NK-92 (cell line): ENCODE data around the gene OR8B3.
"Not testable (repeated sequence)": the region's sequence is repeated elsewhere in the genome, so short reads cannot be mapped to it uniquely, and the experiment has no call there.

ENCODE experiments used
- DNase-seq: peaks from one replicate; lab custom pipeline; 2025; ENCODE audit not compliant: unreplicated experiment; lab: John Stamatoyannopoulos, UW

Gene OR8B3, protein sequence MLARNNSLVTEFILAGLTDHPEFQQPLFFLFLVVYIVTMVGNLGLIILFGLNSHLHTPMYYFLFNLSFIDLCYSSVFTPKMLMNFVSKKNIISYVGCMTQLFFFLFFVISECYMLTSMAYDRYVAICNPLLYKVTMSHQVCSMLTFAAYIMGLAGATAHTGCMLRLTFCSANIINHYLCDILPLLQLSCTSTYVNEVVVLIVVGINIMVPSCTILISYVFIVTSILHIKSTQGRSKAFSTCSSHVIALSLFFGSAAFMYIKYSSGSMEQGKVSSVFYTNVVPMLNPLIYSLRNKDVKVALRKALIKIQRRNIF

DNA sequence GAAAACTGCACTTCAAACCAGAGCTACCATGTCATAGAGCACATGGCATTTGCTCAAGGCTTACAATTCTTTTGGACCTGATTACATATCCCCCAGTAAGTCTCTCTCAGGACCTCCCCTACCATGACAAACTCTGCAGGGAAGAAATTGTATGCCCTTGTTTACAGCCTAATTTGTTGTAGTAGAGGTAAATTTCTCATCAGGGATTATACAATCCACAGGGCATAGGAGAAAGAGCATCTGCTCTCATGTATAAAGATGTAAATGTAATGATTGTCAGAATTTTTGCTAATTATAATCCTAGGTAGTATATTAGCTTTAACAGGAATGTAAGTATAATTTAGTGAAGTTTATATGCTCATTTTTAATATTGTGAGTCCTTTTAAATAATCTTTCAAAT, at the start of gene OR8B3:
Gene OR8B3, minus strand, starts transcription at position 101 of the 400 bp plus-strand sequence. CDS start 1,673 bp downstream, outside the sequence.
- DNase-seq: no peak

DNA sequence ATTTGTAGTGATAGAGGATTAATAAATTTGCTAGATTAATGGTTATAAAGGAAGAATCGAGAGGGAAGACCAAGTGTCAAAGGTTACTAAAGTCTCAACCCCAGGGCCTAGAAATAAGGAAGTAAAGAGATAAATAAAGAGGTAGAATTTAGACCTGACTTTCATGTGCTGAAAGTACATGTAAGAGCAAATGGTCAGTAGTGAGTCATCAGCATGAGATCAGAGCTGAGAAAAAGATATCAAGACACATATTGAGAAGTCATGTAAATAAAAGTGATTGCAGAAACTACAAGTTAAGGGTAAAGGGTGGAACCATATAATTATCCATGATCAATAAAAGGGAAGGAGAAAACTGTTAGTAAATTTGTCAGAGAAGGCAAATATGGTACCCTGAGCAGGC, 48.1 kb upstream of the OR8B3 start:
- no peak for DNase-seq

DNA sequence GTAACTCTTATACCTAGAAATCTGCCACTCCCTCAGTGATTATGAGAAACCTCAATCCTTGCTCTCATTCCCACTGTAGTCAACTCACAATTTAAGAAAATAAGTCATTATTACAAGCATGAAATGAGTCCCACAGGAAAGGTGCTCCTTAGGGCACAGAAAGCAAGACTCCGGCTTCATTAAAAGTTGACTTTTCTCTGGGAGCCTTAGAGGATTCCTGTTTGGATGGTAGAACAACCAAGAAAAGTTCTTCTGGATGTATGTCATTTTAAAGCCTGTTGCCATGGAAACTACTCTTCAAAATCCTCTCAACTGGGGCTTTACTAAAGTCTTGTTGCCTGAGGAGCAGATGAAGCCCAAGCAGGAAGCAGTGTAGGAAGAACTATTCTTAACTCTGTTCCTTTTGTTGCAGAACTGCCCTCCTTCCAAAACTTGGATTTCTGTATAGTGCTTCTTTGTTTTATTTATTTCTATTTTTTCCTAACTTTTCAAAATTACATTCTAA, 46.9 kb upstream of the OR8B3 start, which contains the start of gene OR8B8:
Gene OR8B8, minus strand, starts transcription at position 51 of the 505 bp plus-strand sequence. CDS start 4,611 bp downstream, outside the sequence.
- DNase-seq: no peak

DNA sequence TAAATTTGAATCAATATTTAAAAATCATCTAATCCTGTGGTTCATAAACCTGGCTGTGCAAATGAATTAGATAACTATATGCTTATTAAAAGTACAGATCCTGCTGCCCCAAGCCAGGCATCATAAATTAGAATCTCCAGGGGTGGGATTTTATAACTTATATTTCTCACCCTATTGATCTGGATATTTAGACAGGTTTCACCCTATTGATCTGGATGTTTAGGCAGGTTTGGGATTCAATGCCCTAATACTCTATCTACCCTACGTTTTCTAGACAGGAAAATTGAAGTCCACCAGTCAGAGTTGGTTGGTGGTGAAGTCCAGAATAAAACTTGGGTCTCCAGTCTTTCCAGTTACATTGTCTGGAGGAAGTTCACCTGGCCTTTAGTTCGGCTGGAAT, 44.0 kb upstream of the OR8B3 start:
- DNase-seq: no peak

DNA sequence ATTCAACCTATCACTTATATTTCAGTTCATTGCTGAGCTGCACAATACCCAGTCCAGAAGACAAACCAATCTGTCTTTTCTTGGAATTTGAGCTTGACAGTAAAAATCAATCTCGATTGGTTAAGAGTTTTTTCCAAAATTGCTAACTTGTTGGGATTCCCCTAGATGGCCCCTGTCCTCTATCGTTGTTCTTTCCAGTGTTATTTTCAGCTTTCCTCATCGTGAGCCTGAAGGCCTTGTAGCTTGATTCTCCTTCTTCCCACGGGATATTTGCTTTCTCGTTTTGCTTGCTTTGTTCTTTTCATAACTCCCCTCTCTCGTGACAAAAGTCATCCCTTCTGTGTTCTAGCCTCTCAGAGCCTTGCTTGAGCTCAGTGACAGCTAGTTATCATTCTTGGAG, 43.6 kb upstream of the OR8B3 start:
- DNase-seq: no peak

DNA sequence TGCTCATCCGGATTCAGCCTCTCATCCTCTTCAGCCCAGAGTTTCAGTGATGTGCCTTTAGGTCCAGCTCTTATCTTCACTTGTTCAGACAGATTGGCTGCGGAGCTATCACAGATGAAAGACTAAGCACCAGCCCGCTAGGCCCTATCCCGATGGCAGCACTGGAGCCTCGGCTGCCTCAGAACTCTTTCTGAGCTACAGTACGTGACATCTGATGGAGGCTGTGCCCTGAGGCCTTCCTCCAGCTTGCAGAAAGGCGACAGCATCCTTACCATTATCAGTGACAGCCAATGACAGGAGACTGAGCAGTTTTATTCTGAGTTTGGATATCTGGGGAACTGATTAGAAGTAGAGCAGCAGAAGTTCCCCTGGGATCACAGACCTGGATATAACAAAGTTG, 42.7 kb upstream of the OR8B3 start:
- DNase-seq: no peak

DNA sequence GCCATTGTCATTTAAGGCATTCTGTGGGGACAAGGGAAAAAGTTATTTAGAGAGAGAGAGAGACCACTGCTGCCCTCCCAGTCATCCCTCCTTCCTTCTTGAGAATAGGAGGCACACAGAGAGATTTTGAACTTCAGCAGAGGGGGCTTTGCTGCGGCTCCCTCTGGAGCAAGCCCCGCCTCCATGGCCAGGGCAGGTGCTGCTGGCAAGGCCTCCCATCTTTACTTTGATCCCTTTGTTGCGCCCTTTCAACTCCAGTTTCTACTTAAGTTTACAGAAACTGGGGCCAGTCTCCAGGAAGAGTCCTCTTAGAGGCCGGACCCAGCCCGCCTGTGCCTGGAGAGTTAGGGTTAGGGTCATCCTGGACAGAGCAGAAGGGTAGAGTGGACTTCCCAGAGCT, 42.3 kb upstream of the OR8B3 start:
- DNase-seq: no peak

DNA sequence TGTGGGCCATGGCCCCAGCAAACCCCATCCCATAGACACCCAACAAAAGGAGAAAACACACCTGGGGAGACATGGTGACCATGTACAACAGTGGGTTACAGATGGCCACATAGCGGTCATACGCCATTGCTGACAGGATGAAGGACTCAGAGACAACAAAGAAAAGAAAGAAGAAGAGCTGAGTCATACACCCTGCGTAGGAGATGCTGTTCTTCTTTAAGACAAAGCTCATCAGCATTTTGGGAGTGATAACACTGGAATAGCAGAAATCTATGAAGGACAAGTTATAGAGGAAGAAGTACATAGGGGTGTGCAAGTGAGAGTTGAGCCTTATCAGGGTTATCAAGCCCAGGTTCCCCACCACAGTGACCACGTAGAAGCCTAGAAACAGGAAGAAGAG, 41.8 kb upstream of the OR8B3 start:
- DNase-seq: no peak

DNA sequence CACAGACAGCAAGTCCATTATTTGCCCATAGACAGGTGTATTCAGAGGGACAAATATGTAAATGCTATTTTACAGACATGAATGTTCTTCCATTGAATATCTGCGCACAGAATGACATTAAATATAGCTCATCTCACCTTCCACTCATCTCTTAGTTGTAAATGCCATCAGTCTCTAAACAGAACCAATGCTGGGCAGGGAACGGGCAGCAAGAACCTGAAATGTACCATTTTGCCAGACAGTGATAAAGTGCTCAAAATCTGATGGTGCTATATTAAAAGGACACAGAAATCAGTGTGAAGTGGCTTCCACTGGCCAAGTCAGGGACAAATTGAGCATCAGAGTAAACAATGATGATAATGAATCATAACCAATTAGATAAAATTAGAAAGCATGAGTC, 35.9 kb upstream of the OR8B3 start:
- DNase-seq: no peak

DNA sequence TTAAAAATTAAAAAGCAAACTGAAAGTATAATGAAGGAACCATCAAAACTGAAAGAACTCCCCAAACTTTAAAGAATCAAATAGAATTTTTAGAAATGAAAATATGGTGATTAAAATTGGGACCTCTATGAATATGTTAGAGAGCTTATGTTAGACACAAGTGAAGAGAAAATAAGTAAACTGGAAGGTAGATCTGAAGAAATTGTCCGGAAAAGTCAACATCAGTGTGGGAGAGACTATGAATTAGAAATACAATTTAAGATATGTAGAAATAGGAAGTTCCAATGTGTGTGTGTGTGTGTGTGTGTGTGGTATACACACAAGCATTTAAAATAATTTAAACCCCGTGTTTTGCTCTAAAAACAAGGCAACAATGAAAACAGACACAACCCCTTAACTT, 30.8 kb upstream of the OR8B3 start:
- DNase-seq: no peak

DNA sequence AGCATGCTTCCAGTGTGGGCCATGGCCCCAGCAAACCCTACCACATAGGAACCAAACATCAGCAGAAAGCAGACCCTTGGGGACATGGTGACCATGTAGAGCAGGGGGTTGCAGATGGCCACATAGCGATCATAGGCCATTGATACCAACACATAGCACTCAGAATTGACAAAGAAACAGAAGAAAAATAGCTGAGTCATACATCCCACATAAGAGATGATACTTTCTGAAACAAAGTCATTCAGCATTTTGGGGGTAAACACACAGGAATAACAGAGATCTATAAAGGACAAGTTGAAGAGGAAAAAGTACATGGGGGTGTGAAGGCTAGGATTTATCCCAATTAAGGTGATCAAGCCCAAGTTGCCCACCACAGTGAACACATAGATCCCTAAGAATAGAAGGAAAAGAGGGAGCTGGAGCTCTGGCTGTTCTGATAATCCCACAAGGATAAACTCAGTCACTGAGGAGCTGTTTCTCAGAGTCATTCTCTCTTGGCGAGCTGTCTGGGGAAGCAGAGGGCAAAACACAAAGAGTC, 25.6 kb upstream of the OR8B3 start, which contains the start of gene OR8B4:
Gene OR8B4, minus strand, starts transcription at position 488 of the 538 bp plus-strand sequence. Its CDS starts 0 bp downstream, at position 488.
- no peak for DNase-seq

DNA sequence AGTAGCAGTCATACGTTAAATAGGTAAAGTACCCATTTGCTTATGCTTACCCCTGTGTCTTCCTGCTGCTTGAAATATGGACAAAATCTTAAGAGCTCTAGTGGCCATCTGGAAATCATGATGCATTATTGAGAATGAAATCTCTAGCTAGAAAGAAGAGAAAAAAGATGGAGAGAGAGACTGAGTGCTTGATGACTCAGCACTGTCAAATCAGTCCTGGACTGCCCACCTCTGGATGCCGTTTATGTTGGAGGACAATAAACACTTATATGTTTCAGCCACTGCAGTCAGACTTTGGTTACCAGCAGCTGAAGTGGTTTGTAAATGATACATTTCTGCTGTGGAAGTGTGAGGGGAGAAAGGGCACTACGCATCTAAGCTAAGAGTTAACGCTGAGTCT, 22.2 kb upstream of the OR8B3 start:
- no peak for DNase-seq

DNA sequence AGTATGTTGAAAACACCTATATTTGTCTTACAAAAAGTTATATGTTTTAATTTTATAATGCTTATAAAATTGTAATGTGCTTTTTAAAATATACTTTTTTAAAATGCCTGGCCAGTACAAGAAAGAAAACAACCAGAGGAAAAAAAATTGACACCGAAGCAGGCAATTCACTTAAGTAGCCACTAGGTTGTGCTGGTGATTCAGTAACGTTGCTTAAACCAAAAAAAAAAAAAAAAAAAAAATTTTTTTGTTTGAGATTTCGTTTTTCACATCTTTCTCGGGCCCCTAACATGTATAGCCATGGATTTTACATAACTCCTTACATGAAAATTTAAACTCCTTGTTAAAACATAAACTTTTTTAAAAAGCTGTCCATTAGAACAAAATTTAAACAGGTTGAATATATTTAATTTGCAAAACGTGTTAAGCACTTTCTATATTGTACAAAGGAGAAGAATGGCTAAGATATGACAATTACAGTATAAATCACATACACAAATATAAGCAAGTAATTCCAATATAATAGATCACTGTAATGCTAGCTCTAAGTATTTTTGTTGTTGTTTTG, 16.6 kb upstream of the OR8B3 start:
- DNase-seq: no peak

DNA sequence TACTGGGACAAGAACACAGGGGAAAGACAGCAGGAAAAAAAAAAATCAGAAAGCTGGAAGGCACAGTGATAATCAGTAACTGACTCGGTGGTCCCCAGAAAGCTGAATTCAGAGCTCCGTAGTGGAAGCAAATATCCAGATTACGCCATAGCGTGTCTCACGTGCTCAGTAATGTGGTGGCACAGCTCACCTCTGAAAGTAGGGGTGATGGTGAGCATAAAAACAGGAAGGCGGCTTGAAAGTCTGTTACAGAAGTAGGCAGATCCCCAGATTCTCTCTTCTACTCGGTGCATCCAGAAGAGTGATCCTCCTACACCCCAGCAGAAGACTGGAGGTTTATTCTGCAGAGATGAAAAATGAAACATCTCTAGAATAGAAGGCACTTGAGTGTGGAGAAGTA, 11.1 kb upstream of the OR8B3 start:
- DNase-seq: no peak

DNA sequence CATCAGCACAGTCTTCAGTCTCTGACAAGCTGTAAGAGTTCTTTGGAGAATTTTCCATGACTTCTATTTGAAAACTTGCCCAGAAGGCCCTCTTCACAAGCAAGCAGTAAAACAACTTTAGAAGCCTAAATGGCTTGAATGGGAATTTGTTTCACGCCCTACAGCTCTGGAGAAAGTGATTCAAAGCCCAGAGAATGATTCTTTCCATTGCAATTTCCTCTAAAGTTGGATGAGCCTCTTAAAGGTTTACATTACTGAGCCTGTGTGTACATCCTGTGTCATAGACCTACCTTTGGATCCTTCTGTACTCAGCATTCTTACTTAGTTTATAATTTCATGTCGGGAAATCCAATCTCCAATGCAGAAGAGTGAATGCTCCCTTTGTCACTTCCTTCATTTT, 6.8 kb upstream of the OR8B3 start:
- no peak for DNase-seq

DNA sequence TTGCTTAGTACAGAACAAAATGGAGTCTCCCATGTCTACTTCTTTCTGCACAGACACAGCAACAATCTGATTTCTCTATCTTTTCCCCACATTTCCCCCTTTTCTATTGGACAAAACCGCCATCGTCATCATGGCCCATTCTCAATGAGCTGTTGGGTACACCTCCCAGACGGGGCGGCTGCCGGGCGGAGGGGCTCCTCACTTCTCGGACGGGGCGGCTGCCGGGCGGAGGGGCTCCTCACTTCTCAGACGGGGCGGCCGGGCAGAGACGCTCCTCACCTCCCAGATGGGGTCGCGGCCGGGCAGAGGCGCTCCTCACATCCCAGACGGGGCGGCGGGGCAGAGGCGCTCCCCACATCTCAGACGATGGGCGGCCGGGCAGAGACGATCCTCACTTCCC, 4.4 kb upstream of the OR8B3 start:
- not testable (repeated sequence) for DNase-seq

DNA sequence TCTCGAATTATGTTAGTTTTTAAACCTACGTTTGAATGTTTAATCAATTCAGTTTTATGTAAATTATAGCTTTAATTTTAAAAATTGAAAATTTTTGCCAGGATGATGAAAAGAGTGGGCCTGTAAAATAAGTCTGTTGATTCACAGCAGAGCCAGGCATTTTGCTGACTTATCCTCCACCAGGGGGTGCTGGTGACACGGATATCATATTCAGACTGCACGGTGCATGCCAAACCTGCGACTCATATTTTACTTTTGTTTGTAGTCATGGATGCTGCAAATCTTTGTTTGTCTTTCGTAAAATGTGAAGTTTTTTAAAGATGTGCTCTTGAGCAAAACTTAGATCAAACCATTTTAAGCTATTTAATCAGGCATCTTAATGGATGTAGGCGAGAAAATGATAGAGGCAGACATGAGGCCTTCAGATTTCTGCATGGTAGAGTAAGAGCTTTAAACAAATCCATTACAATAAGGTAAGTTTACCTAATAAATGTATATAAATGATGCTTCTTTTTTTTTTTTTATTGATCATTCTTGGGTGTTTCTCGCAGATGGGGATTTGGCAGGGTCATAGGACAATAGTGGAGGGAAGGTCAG, 3.6 kb upstream of the OR8B3 start:
- DNase-seq: no peak

DNA sequence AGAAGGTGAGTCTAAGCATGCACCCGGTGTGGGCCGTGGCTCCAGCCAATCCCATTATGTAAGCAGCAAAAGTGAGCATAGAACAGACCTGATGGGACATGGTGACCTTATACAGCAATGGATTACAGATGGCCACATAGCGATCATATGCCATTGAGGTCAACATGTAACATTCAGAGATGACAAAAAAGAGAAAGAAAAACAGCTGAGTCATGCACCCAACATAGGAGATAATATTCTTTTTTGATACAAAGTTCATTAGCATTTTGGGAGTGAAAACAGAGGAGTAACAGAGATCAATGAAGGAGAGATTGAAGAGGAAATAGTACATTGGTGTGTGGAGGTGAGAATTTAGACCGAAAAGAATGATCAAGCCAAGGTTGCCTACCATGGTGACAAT, 2.0 kb downstream of the OR8B3 start:
- not testable (repeated sequence) for DNase-seq

DNA sequence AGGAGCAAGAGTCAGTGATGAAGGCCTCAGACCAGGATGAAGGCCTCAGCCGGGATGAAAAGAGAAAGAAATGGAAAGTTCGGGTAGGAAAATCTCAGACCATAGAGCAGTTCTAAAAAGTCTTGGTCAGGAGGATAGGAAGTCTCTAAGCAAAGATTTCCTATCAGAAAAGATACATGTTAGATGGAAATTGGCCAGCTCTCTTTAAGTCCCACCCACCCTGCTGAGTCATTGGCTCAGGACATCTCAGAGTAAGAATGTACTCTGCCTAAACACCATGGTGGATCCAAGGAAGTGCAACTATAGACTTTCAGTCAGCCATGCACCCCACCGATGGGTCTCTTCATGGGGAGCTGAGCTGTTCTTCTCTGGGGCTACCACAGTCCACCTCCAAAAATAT, 4.4 kb downstream of the OR8B3 start:
- no peak for DNase-seq

DNA sequence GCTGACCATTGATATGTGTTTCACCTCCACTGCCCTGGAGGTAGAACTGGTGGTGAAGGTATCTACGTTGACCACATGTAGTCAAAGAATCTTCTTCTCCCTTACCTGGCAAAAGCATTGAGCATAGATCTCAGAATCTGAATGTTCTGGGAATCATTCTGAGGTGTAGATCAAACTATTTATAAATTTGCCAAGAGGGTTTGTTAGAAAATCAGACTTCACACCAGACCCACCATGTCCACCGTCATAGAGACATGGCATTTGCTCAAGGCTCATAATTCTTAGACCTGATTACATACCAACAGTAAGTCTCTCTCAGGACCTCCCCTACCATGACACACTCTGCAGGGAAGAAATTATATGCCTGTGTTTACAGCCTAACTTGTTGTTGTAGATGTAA, 14.4 kb downstream of the OR8B3 start, which contains the start of gene OR8B2:
Gene OR8B2, minus strand, starts transcription at position 101 of the 400 bp plus-strand sequence. CDS start 1,156 bp downstream, outside the sequence.
- no peak for DNase-seq

DNA sequence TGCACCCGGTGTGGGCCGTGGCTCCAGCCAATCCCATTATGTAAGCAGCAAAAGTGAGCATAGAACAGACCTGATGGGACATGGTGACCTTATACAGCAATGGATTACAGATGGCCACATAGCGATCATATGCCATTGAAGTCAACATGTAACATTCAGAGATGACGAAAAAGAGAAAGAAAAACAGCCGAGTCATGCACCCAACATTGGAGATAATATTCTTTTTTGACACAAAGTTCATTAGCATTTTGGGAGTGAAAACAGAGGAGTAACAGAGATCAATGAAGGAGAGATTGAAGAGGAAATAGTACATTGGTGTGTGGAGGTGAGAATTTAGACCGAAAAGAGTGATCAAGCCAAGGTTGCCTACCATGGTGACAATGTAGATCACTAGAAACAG, 16.0 kb downstream of the OR8B3 start:
- not testable (repeated sequence) for DNase-seq

DNA sequence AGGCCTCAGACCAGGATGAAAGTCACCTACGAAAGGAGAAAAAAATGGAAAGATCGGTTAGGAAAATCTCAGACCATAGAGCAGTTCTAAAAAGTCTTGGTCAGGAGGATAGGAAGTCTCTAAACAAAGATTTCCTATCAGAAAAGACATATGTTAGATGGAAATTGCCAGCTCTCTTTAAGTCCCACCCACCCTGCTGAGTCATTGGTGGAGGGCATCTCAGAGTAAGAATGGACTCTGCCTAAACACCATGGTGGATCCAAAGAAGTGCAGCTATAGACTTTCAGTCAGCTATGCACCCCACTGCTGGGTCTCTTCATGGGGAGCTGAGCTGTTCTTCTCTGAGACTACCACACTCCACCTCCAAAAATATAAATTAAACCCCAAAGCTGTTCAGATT, 18.2 kb downstream of the OR8B3 start:
- no peak for DNase-seq
